Activated B cell treated with CpG ODN at 0.5 μM for 24 hours (primary cell): Measurements from ENCODE around the gene TRABD2B. TPM values are rescaled to one million over a fixed set of nuclear protein-coding genes. Genes with fewer than 3 reads are reported as not detected.

Source experiments
- ATAC-seq: fragments of 200-7000 bp; cut with Tn5 transposase; one replicate; pipeline ENCODE4 v1.10.0; 2021; ENCODE audit warnings: low read depth, mild to moderate bottlenecking, moderate library complexity
- CTCF ChIA-PET: fragments of 350-600 bp; sonication (Branson Sonifier 250); formaldehyde crosslinking; loops from one replicate; lab custom pipeline; 2021; ENCODE audit warnings: antibody characterized with exemption; lab: Charles Lee
- POLR2A ChIA-PET: fragments of 350-600 bp; sonication (Branson Sonifier 250); formaldehyde crosslinking; loops from one replicate; lab custom pipeline; 2021; ENCODE audit warnings: antibody characterized with exemption; lab: Charles Lee
- DNase-seq: peaks from one replicate; pipeline ENCODE4 v3.0.0; 2022
- H3K27ac Mint-ChIP-seq: one replicate; pipeline ENCODE4 v1.8.0; 2020; ENCODE audit warnings: mixed read lengths
- H3K27me3 Mint-ChIP-seq: one replicate; pipeline ENCODE4 v1.8.0; 2021; ENCODE audit warnings: mixed read lengths
- H3K36me3 Mint-ChIP-seq: one replicate; pipeline ENCODE4 v1.8.0; 2021; ENCODE audit warnings: low read depth, mixed read lengths
- H3K4me1 Mint-ChIP-seq: one replicate; pipeline ENCODE4 v1.8.0; 2021; ENCODE audit warnings: mixed read lengths
- H3K4me3 Mint-ChIP-seq: one replicate; pipeline ENCODE4 v1.8.0; 2020; ENCODE audit warnings: mild to moderate bottlenecking, mixed read lengths
- H3K9me3 Mint-ChIP-seq: one replicate; pipeline ENCODE4 v1.8.0; 2020; ENCODE audit warnings: mixed read lengths
- CTCF ChIP-seq: fragments of 200-600 bp; IDR thresholded peaks from one replicate; pipeline ENCODE4 v1.8.0; 2022; ENCODE audit warnings: antibody characterized with exemption, mild to moderate bottlenecking
- intact Hi-C: fragments of 100-400 bp; cut with micrococcal nuclease; formaldehyde crosslinking; loops from one replicate; pipeline ENCODE4 v1.15.1; 2024
- total RNA-seq: library from RNA; stranded (reverse); gene quantifications from 2 replicates; pipeline ENCODE4 v1.2.3, GENCODE V29; 2022

Gene TRABD2B
- total RNA-seq, 1 donor from 2014 or later: not detected

- Mint-ChIP-seq H3K9me3 (no peaks in the 10 kb centered on the region), H3K4me3 (no peak overlapping the region), H3K27ac (no peak overlapping the region), H3K27me3 (peaks cover 10% of the 10 kb centered on the region), H3K4me1 (no peaks in the 10 kb centered on the region), H3K36me3 (no peaks in the 10 kb centered on the region)
- no peak for TF ChIP-seq CTCF
- ChIA-PET POLR2A (no interaction called here), CTCF (no interaction called here)
- ATAC-seq (no peak), DNase-seq (no peak)
- intact Hi-C loops: no loop called here
Measured at GRCh38 chr1:48033495-48034045, 36.4 kb upstream of the TRABD2B start.

- ChIA-PET CTCF (no interaction called here), POLR2A (no interaction called here)
- Mint-ChIP-seq H3K27ac (no peak overlapping the region), H3K9me3 (no peaks in the 10 kb centered on the region), H3K36me3 (no peaks in the 10 kb centered on the region), H3K4me1 (no peaks in the 10 kb centered on the region), H3K4me3 (no peak overlapping the region), H3K27me3 (peaks cover 5% of the 10 kb centered on the region)
- ATAC-seq: no peak
- TF ChIP-seq CTCF: no peak
- intact Hi-C loops: no loop called here
- DNase-seq: no peak
Measured at GRCh38 chr1:48031676-48032075, 34.5 kb upstream of the TRABD2B start.

GRCh38 chr1:48030696-48031365 is 33.6 kb upstream of the TRABD2B start:
- intact Hi-C loops: no loop called here
- Mint-ChIP-seq H3K27ac (no peak overlapping the region), H3K27me3 (no peaks in the 10 kb centered on the region), H3K36me3 (no peaks in the 10 kb centered on the region), H3K4me3 (no peak overlapping the region), H3K9me3 (no peaks in the 10 kb centered on the region), H3K4me1 (no peaks in the 10 kb centered on the region)
- POLR2A ChIA-PET: no interaction called here
- no peak for TF ChIP-seq CTCF
- CTCF ChIA-PET: no interaction called here
- no peak for ATAC-seq
- DNase-seq: no peak

GRCh38 chr1:48030211-48030610 is 33.0 kb upstream of the TRABD2B start:
- intact Hi-C loops: no loop called here
- Mint-ChIP-seq H3K9me3 (no peaks in the 10 kb centered on the region), H3K36me3 (no peaks in the 10 kb centered on the region), H3K27ac (no peak overlapping the region), H3K4me1 (no peaks in the 10 kb centered on the region), H3K27me3 (no peaks in the 10 kb centered on the region), H3K4me3 (no peak overlapping the region)
- no peak for ATAC-seq
- no peak for TF ChIP-seq CTCF
- ChIA-PET CTCF (no interaction called here), POLR2A (no interaction called here)
- no peak for DNase-seq

- Mint-ChIP-seq H3K27me3 (no peaks in the 10 kb centered on the region), H3K9me3 (no peaks in the 10 kb centered on the region), H3K4me3 (no peak overlapping the region), H3K36me3 (no peaks in the 10 kb centered on the region), H3K27ac (no peak overlapping the region), H3K4me1 (no peaks in the 10 kb centered on the region)
- TF ChIP-seq CTCF: no peak
- DNase-seq (no peak), ATAC-seq (no peak)
- intact Hi-C loops: no loop called here
- CTCF ChIA-PET: no interaction called here
- POLR2A ChIA-PET: no interaction called here
Measured at GRCh38 chr1:48028218-48029069, 31.3 kb upstream of the TRABD2B start.
